Measurements from ENCODE around the gene SORT1.

Gene SORT1

DNA sequence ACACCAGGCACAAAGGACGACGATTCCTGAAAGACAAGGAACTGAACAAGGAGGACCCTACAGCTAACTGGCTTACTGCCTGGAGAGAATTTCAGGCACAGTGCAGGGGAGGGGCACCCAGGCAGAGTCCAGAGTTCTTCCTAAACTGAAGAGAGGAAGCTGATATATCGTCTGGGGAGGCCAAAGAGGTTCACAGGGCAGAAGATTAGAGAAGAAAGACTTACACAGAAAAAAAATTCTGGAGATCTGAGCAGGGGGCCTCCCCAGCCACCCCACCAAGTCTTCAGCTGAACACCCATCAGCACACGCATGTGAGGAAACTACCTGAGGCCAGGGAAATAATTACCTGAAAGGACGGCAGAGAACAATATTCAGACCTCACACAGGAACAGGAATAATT, 24.6 kb downstream of the SORT1 start:
- H3K27me3 Mint-ChIP-seq = peaks cover 67% of the 10 kb centered on the region
- H3K27ac Mint-ChIP-seq = no peak overlapping the region
- no peak for ATAC-seq
- no peaks in the 10 kb centered on the region for H3K36me3 Mint-ChIP-seq
- no peak overlapping the region for H3K4me3 Mint-ChIP-seq
- no peaks in the 10 kb centered on the region for H3K4me1 Mint-ChIP-seq
- H3K9me3 Mint-ChIP-seq = no peaks in the 10 kb centered on the region

DNA sequence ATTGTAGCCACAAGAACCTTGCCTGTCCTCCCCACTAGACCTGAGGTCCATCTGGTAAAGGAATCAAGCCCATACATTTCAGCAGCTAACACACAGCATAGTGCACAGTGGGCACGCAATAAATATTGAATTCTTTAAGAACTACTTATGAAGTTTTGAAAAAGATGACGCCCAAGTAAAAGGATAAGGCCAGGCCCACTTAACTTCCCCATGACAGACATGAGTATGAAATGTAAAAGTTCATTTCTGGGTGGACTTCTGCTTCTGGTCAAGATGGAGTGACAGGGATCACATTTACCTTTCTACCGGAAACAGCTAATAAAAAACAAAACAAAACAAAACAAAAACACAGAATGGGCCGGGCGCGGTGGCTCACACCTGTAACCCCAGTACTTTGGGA, 25.4 kb downstream of the SORT1 start:
- no peaks in the 10 kb centered on the region for H3K36me3 Mint-ChIP-seq
- peaks cover 74% of the 10 kb centered on the region for H3K27me3 Mint-ChIP-seq
- no peaks in the 10 kb centered on the region for H3K9me3 Mint-ChIP-seq
- no peak overlapping the region for H3K27ac Mint-ChIP-seq
- H3K4me1 Mint-ChIP-seq = no peaks in the 10 kb centered on the region
- no peak overlapping the region for H3K4me3 Mint-ChIP-seq
- ATAC-seq = no peak

DNA sequence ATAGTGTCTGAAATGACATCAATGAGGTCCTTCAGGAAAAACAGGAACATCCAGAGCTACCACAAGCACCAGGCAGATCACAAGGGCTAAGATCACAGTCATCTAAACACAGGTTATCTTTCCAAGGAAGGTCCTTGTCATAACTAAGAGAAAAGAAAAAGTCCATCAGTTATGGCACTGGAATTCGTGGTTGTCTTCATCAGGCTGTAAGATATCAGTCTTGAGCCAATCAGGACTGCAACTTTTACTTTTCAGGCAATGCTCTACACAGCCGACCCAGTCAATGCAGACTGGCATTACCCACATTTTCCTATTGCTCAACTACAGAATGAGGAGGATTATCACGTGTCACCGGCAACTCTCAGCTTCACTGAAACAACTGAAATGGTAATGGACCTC, 26.4 kb downstream of the SORT1 start:
- no peak overlapping the region for H3K27ac Mint-ChIP-seq
- no peak for ATAC-seq
- no peaks in the 10 kb centered on the region for H3K4me1 Mint-ChIP-seq
- peaks cover 83% of the 10 kb centered on the region for H3K27me3 Mint-ChIP-seq
- H3K36me3 Mint-ChIP-seq = no peaks in the 10 kb centered on the region
- H3K9me3 Mint-ChIP-seq = no peaks in the 10 kb centered on the region
- no peak overlapping the region for H3K4me3 Mint-ChIP-seq

DNA sequence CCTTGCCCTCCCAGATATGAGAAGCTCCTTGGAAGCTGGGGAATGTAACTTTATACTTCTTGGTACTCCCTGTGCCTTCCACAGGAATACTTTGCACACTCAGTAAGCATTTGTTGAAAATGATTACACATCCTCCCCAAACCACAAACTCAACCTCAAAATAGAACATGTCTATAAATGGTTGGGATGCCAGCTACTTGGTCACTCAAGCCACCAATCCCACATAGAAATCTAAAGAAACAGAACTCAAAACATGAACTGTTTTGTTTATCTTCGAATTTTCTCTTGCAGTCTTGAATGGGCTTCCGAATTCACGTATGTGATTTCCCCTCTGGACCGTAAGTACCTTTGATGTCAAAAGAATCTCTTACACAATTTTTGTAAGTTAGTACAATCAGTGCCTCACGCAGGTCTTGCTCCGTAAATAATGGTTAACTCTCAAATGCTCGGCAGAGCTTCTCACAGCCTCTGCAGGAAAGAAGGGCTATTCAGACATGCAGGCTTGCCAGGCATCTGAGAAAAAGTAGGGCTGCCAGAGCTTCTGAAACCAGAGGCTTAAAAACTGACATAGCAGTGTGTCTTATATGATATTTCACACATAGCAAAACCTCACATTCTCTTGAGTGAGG, 26.9 kb downstream of the SORT1 start:
- Mint-ChIP-seq H3K27me3 (peaks cover 85% of the 10 kb centered on the region), H3K4me1 (no peaks in the 10 kb centered on the region), H3K27ac (no peak overlapping the region)

DNA sequence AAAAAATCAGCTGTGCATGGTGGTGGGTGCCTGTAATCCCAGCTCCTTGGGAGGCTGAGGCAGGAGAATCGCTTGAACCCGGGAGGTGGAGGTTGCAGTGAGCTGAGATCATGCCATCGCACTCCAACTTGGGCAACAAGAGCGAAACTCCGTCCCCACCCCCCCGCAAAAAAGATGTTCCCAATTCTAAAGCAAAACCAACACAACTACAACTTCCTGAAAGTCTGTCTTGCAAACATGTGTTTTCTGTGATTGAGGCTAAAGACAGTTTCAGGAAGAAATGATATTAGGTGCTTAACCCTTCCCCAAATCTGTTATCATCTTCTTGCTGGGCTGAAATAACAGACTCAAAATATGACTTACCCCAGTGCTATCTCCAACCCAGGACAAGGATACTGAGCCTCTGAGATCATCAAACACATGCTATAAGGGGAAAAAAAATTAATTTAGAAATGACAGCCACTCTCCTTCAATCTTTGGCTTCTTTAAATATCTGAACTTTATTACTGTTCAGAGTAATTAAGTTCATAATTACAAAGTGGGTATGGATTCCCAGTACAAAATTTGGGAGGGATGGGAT, 28.5 kb downstream of the SORT1 start:
- no peak for ATAC-seq
- Mint-ChIP-seq H3K4me3 (no peak overlapping the region), H3K27me3 (peaks cover 81% of the 10 kb centered on the region), H3K4me1 (no peaks in the 10 kb centered on the region), H3K9me3 (no peaks in the 10 kb centered on the region), H3K36me3 (no peaks in the 10 kb centered on the region), H3K27ac (no peak overlapping the region)

More for the DNA sequence above, 26.9 kb downstream of the SORT1 start:
- no peak for ATAC-seq
- no peaks in the 10 kb centered on the region for H3K36me3 Mint-ChIP-seq
- H3K9me3 Mint-ChIP-seq = no peaks in the 10 kb centered on the region
- no peak overlapping the region for H3K4me3 Mint-ChIP-seq

DNA sequence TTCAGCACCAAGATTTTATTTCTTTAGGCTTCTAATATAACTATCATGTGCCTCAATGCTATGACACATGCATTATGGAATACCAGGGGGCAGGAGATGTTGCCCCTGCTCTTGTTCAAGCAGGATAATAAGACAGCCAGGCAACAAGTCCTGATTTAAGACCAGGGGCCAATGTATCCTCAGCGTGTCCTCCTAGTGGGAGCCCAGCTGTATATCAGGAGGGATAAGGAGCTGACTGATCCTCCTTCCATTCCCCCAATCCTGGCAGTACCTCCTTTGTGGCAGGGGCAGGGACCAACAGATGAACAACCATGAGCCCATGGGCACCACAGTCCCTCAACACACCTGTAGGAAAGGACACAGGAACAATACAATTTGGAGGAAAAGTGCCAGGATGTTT, 29.3 kb downstream of the SORT1 start:
- peaks cover 81% of the 10 kb centered on the region for H3K27me3 Mint-ChIP-seq
- no peaks in the 10 kb centered on the region for H3K4me1 Mint-ChIP-seq
- H3K36me3 Mint-ChIP-seq = no peaks in the 10 kb centered on the region
- H3K27ac Mint-ChIP-seq = no peak overlapping the region
- H3K9me3 Mint-ChIP-seq = no peaks in the 10 kb centered on the region
- ATAC-seq = no peak
- H3K4me3 Mint-ChIP-seq = no peak overlapping the region

DNA sequence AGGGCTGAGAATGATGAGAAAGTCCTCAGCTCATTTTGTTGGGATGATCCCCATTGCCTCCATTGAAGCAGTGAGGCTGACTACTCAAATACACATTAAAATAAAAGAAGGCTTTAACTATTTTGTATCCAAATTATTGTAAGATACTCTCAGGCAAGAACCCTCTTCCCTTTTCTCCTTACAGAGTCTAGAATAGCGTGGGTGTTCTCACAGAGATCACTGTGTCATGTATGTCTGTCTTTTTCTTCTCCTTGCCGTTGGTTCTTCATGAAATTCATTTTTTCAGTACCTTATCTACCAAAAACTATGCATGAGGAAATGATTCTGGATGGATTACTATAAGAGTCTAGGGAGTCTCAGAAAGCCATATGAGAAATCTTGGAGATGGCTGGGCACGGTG, 30.1 kb downstream of the SORT1 start:
- Mint-ChIP-seq H3K27ac (no peak overlapping the region), H3K4me1 (no peaks in the 10 kb centered on the region), H3K9me3 (no peaks in the 10 kb centered on the region), H3K27me3 (peaks cover 76% of the 10 kb centered on the region), H3K36me3 (no peaks in the 10 kb centered on the region), H3K4me3 (no peak overlapping the region)
- ATAC-seq = no peak

DNA sequence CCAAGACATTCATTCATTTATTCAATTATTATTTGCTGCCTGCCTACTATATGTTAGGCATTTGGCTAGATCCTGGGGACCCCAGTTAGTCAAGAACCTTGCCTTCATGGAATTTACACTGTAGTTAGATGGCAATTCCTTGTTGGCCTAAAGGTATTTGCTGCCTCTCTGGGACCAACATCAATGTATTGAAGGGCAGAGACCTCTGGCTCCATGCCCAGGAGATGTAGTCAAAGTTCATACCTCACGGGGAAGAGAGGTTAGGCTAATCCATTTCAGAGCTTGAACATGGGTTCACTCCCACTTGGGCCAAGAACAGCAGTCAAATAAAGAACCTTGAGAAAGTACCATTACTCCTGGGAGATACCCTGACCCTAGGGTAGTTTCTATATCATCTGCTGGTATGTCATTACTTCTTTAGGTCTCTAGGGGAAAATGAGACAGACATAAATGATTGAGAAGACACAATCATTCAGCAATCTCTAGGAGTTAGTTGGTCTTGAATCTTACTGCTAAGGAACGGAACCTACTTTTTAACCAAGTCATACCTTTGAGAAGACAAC, 32.0 kb downstream of the SORT1 start:
- Mint-ChIP-seq H3K9me3 (no peaks in the 10 kb centered on the region), H3K36me3 (no peaks in the 10 kb centered on the region), H3K4me1 (no peaks in the 10 kb centered on the region), H3K4me3 (no peak overlapping the region), H3K27me3 (peaks cover 71% of the 10 kb centered on the region), H3K27ac (no peak overlapping the region)
- no peak for ATAC-seq

DNA sequence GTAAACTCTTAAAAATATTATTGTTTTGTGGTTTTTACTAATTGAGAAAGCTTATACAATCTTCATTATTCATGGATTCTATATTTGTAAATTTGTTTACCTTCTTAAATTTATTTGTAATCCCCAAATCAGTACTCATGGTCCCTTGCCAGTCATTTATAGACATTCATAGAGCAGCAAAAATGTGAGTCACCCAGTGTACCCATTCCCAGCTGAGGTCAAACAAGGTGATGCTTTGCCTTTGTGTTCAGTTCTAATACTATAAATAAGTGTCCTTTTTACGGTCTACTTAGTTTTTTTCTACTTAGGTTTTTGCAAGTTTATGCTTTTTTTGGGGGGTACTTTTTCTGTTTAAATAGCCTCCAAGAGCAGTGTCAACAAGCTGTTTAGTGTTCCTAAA, 36.1 kb downstream of the SORT1 start:
- H3K9me3 Mint-ChIP-seq = no peaks in the 10 kb centered on the region
- H3K27me3 Mint-ChIP-seq = peaks cover 53% of the 10 kb centered on the region
- no peak overlapping the region for H3K4me3 Mint-ChIP-seq
- H3K36me3 Mint-ChIP-seq = no peaks in the 10 kb centered on the region
- no peak overlapping the region for H3K27ac Mint-ChIP-seq
- no peaks in the 10 kb centered on the region for H3K4me1 Mint-ChIP-seq
- ATAC-seq = no peak

DNA sequence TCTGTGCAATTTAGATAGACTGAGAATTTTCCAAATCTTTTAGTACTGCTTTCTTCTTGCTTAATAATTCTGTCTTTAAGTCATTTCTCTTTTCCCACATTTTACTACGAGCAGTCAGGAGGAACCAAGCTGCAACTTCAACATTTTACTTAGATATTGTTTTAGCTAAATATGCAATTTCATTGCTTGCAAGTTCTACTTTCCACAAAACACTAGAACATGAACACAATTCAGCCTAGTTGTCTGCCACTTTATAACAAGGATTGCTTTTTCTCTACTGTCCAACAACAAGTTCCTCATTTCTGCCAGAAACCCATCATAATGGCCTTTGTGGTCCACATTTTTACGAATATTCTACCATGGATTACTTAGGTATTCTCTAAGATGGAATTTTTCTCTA, 36.6 kb downstream of the SORT1 start:
- Mint-ChIP-seq H3K4me3 (no peak overlapping the region), H3K27ac (no peak overlapping the region), H3K9me3 (no peaks in the 10 kb centered on the region), H3K27me3 (peaks cover 47% of the 10 kb centered on the region), H3K4me1 (no peaks in the 10 kb centered on the region), H3K36me3 (no peaks in the 10 kb centered on the region)
- no peak for ATAC-seq

DNA sequence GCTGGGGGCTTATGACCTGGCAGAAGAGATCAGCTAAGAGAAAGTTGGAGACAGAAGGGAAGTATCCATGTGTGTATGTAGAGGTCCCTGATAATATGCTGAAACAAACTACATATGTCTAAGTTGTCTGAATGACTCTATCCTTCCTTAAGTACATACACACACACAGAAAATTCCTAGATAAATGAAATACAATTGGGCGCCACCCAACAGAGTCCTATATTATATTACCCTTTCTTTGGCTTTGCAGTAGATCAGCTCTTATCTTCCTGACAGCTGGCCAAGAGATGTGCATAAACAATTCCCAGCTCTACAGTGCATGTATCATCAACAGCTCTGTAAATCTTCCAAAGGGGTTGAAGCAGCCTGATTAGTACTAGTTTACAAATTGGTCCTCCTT, 40.1 kb downstream of the SORT1 start:
- Mint-ChIP-seq H3K36me3 (no peaks in the 10 kb centered on the region), H3K4me1 (no peaks in the 10 kb centered on the region), H3K27ac (no peak overlapping the region), H3K27me3 (peaks cover 42% of the 10 kb centered on the region), H3K9me3 (no peaks in the 10 kb centered on the region), H3K4me3 (no peak overlapping the region)
- ATAC-seq = no peak

DNA sequence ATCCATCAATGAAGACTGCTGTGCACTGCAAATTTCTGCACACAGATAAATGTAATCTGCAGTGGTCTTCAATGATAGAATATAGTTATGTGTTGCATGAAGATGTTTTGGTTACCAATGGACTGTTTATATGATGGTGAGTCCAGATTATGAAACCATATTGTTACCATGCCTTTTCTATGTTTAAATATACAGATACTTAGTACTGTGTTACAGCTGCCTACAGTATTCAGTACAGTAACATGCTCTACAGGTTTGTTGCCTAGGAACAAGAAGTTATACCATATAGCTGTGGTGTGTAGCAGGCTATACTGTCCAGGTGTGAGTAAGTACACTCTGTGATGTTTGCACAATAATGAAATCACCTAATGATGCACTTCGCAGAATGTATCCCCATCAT, 40.8 kb downstream of the SORT1 start:
- Mint-ChIP-seq H3K36me3 (no peaks in the 10 kb centered on the region), H3K27me3 (peaks cover 44% of the 10 kb centered on the region), H3K4me1 (no peaks in the 10 kb centered on the region), H3K4me3 (no peak overlapping the region), H3K27ac (no peak overlapping the region), H3K9me3 (no peaks in the 10 kb centered on the region)
- ATAC-seq = no peak

DNA sequence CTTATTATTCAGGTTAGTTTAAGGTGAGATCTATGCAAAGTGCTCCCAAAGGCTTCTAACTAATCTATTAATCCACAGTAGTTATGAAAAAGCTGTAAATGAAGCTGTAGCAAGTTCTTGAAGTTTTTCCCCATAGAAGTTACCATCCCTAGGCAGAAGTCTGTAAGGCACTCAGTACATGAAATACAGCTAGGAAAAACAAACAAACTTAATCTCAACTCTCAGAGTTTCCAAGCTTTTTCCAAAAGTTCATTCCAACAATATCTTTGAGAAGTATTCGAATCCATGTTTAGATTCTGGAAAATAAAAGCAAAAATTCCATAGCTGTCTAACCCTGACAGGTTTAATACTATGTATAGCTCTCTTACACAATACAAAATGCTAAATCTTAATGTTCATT, 41.2 kb downstream of the SORT1 start:
- Mint-ChIP-seq H3K9me3 (no peaks in the 10 kb centered on the region), H3K27me3 (peaks cover 46% of the 10 kb centered on the region)

DNA sequence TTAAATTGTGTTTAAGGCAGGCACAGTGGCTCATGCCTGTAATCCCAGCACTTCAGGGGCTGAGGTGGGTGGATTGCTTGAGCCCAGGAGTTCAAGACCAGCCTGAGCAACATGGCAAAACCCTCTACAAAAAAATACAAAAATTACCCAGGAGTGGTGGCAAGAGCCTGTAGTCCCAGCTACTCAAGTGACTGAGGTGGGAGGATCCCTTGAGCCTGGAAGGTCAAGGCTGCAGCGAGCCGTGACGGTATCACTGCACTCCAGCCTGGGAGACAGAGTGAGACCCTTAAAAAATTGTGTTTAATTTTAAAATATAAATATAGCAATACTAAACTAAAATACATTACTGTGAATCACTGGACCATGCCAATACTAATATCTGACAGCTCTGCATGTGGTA, 42.8 kb downstream of the SORT1 start:
- H3K9me3 Mint-ChIP-seq = no peaks in the 10 kb centered on the region
- H3K36me3 Mint-ChIP-seq = no peaks in the 10 kb centered on the region
- H3K27ac Mint-ChIP-seq = no peak overlapping the region
- no peak overlapping the region for H3K4me3 Mint-ChIP-seq
- peaks cover 44% of the 10 kb centered on the region for H3K27me3 Mint-ChIP-seq
- no peaks in the 10 kb centered on the region for H3K4me1 Mint-ChIP-seq
- no peak for ATAC-seq

More for the DNA sequence above, 41.2 kb downstream of the SORT1 start:
- H3K4me1 Mint-ChIP-seq = no peaks in the 10 kb centered on the region
- no peak overlapping the region for H3K4me3 Mint-ChIP-seq
- no peaks in the 10 kb centered on the region for H3K36me3 Mint-ChIP-seq
- H3K27ac Mint-ChIP-seq = no peak overlapping the region
- ATAC-seq = no peak

DNA sequence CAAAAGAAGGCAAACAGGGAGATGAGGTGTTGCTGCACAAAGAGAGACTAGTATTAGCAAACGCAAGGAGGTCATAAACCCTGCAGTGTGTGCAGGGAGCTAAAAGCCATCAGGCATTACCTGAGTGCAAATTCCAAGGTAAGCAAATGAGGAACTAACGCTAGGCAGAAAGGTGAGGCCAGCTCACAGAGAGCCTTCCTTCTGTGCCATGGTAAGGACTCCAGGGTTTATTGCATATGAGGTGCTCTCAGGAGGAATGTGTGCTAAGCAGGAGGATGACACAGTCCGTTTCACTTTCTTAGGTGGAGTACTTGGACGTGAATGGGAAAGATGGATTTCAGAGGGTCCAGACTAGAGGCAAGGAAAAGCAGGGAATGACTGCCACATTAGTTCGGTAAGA, 46.3 kb downstream of the SORT1 start:
- no peaks in the 10 kb centered on the region for H3K4me1 Mint-ChIP-seq
- H3K36me3 Mint-ChIP-seq = no peaks in the 10 kb centered on the region
- no peak overlapping the region for H3K27ac Mint-ChIP-seq
- H3K9me3 Mint-ChIP-seq = no peaks in the 10 kb centered on the region
- no peak for ATAC-seq
- H3K4me3 Mint-ChIP-seq = no peak overlapping the region
- H3K27me3 Mint-ChIP-seq = peaks cover 48% of the 10 kb centered on the region

DNA sequence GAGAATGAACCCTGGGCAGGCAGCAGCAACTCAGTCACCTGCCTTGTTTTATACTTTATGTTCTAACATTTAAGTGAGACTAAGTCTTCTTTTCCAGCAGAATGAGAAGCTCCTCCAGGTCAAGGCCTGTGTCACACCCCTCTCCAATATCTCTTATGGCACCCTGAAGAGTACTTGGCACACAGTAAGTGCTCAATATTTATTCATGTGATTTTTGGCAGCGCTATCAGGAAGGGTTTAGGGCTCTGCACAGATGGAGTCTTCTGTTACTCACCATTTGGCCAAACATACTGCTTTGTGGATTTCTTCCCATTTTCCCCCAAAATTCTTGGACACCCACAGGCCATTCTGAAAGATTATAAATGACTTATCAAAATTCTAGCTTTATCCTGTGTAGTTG, 47.1 kb downstream of the SORT1 start:
- H3K4me1 Mint-ChIP-seq = no peaks in the 10 kb centered on the region
- H3K9me3 Mint-ChIP-seq = no peaks in the 10 kb centered on the region
- H3K27me3 Mint-ChIP-seq = peaks cover 51% of the 10 kb centered on the region
- H3K27ac Mint-ChIP-seq = no peak overlapping the region
- no peaks in the 10 kb centered on the region for H3K36me3 Mint-ChIP-seq
- no peak for ATAC-seq
- no peak overlapping the region for H3K4me3 Mint-ChIP-seq

Measured in stimulated activated memory B cell treated with anti-CD40 and anti-IgM and Interleukin-4, amounts not matched to agents 10 μg/mL and 1 μg/mL and 100 μg/mL, for 72 hours (primary cell).